Fibroblast of pulmonary artery (primary cell): ENCODE data around the gene DNPEP.

Source experiments
- DNase-seq: peaks from one replicate; pipeline ENCODE4 v3.0.0-alpha.2; 2010; ENCODE audit warnings: low read depth
- H3K4me3 ChIP-seq: replicated peaks from 2 replicates; pipeline ENCODE4 v1.5.1; 2011; ENCODE audit warnings: low read depth, mild to moderate bottlenecking, control low read depth, low read length, moderate library complexity
- CTCF ChIP-seq: IDR thresholded peaks from 2 replicates; pipeline ENCODE4 v1.5.1; 2011; ENCODE audit warnings: mild to moderate bottlenecking, control low read depth, low read length, inconsistent platforms; ENCODE audit errors: missing control alignments

Gene DNPEP

GRCh38 chr2:219332542-219332941 lies 55.2 kb downstream of the DNPEP start, which contains the start of gene RESP18:
Gene RESP18, minus strand, starts transcription at chr2:219332744.
- no peak for TF ChIP-seq CTCF
- H3K4me3 ChIP-seq, result no peak within 1 kb of the TSS
- DNase-seq, result no peak

DNA sequence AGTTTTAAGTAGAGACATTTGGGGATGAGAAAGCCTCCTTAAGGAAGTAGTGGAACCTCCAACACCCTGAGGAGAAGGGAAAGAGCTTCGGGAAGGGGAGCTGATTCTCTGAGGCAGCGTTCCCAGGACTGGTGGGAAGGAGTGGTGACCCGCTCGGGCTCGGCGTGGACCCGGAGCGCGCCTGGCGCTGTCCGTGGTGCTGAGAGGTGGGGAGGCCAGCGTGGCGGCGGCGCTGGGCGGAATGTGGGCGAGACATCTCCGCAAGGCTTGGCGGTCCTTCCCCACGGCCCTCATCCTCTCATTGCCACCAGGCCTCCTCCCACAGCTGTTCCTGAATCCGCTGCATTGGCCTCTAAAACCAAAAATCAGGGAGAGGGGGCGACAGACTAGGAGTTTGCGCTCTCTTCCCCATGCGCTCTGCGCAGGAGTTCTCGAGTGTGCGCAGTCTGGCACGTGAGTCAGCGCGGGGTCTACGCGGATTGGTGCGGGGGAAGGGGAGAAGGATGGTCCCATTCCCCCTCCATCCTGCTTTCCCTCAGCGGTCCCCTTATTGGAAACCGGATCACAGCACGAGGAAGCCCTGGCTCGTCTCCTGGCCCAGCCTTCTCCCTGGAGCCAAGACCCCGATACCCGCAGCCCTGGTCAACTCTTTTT lies 56.0 kb downstream of the DNPEP start:
- no peak overlapping the region for H3K4me3 ChIP-seq
- no peak for TF ChIP-seq CTCF
- peak; percentile 45 for DNase-seq

GRCh38 chr2:219327719-219328118 lies 60.0 kb downstream of the DNPEP start:
- H3K4me3 ChIP-seq, result no peak overlapping the region
- TF ChIP-seq CTCF, result no peak
- DNase-seq, result no peak

DNA sequence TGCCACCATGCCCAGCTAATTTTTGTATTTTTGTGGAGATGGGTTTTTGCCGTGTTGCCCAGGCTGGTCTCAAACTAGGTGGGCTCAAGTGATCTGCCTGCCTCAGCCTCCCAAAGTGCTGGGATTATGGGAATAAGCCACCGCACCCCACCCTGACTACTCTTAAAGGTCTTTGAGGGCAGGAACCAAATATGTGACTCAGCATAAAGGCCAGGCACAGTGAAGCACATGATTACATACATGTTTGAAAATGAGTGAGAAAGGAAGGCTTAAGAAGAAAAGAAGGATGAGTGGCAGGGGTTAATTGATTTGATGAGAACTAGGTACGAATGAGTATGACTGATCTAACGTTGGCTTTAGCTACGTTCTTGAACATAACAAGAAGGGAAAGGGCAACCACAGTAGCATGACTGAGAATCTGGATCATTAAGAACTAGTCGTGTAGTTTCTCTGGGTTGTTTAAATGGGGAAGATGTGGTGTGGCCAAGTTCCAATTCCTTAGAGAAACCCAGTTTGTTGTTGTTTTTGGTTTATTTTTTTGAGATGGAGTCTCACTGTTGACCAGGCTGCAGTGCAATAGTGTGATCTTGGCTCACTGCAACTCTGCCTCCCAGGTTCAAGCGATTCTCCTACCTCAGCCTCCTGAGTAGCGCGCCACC lies 61.9 kb downstream of the DNPEP start:
- no peak for DNase-seq
- H3K4me3 ChIP-seq, result no peak overlapping the region
- no peak for TF ChIP-seq CTCF

DNA sequence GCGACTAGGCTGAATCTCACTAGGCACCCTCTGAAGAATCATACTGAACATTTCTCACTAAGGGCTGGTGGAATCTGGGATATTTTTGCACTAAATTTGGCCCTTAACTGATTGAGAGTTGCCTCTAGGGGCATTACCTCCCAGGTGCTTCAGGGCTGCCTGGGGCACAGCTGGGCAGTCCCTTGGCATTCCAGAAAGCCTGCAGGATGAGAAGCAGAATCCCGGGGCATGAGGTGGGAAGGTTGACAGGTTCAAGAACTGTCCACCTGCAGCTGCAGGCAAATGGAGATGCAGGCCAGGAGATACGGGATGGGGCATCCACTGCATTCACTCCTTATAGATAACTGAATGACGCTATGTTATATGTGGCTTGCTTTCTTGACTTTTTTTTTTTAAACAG lies 62.6 kb downstream of the DNPEP start:
- DNase-seq, result no peak
- no peak overlapping the region for H3K4me3 ChIP-seq
- no peak for TF ChIP-seq CTCF

- DNase-seq, result no peak
- no peak overlapping the region for H3K4me3 ChIP-seq
- no peak for TF ChIP-seq CTCF
These were observed 64.3 kb downstream of the DNPEP start for GRCh38 chr2:219323434-219323833.
